ENCODE measurements around the gene HOOK2. TPM values are rescaled to one million over a fixed set of nuclear protein-coding genes. Genes with fewer than 3 reads are reported as not detected.
A peak's percentile ranks its signal among the peaks of the same experiment; 100 is the strongest.

The HOOK2 gene
- total and polyA plus RNA-seq, 9 of the 15 experiments (the other 6 are each of a cell fraction or from before 2014, with no cell fraction given): 1.3 to 17.2 (median 9.9) TPM

- Histone ChIP-seq H3K4me1 (replicated peaks in 1 of 2; ENCODE audit: control insufficient read depth in 2 of 2, insufficient read depth in 2 of 2, low read length in 2 of 2) (peaks cover 54 to 88% of the 10 kb centered on the region in 2 experiments), H4K20me1 (replicated peaks; ENCODE audit: control insufficient read depth, insufficient read depth, low read length) (peaks cover 13% of the 10 kb centered on the region; the same call in 1 of the 2 replicates), H3K27me3 (ENCODE audit: control insufficient read depth in 2 of 2, insufficient read depth in 2 of 2, low read length in 2 of 2) (no peaks in the 10 kb centered on the region), H3K9me1 (ENCODE audit: control insufficient read depth, insufficient read depth, low read length) (no peaks in the 10 kb centered on the region), H3K36me3 (ENCODE audit: control insufficient read depth, insufficient read depth, low read length) (no peaks in the 10 kb centered on the region), H3K4me3 (peak overlapping the region; percentile 83), H3K27ac (ENCODE audit: extremely low read depth, low read depth, low read length) (peak overlapping the region; percentile 89), H3K9me3 (replicated peaks; ENCODE audit: control insufficient read depth, insufficient read depth, low read depth, low read length) (no peaks in the 10 kb centered on the region), H3K9ac (ENCODE audit: insufficient read depth in 1 of 2, low read depth in 2 of 2, low read length in 2 of 2) (peak overlapping the region; percentile 73 to 87), H2AFZ (ENCODE audit: low read depth, low read length) (peak overlapping the region; percentile 76), H3K4me2 (ENCODE audit: insufficient read depth, low read length) (peak overlapping the region; percentile 82), H3K79me2 (ENCODE audit: control insufficient read depth, insufficient read depth, low read length) (peaks cover 36% of the 10 kb centered on the region)
- BruUV-seq (replicated peaks): no TSS peak
- WGBS (ENCODE audit: insufficient coverage, low coverage, missing lambda C conversion rate): 5% methylated on average over 16 of the region's 46 CpGs
- ChIA-PET POLR2A (interaction anchor here (0.7 to 2.3 kb wide), 6 partner anchors 11 to 366 kb away, joined by 3 to 15 read pairs (median 4); partner anchors contain the start of gene GCDH), CTCF (ENCODE audit: low intra/inter-chr PET ratio) (no interaction called here)
- DNase-seq (ENCODE audit: extremely low read depth in 1 of 4, low spot score in 3 of 4): peak in 1 of 4 experiments; percentile 50
- FAIRE-seq: peak; percentile 15
- ATAC-seq: no peak; the same call in 2 of the 3 replicates
- in situ Hi-C loops (cut with MboI): no loop called here
- intact Hi-C loops (cut with micrococcal nuclease): no loop called here
- peak in 1 of 2 experiments; percentile 63 for TF ChIP-seq E2F6 (IDR thresholded peaks at IDR 0.05; ENCODE audit: borderline replicate concordance in 1 of 2, extremely low read depth in 1 of 2, insufficient read depth in 1 of 2, insufficient read length in 1 of 2, low read depth in 1 of 2, low read length in 1 of 2, poor library complexity in 1 of 2, severe bottlenecking in 1 of 2)
- TF ChIP-seq CHD4 (IDR thresholded peaks at IDR 0.05; ENCODE audit: insufficient read depth, insufficient replicate concordance, low read depth, low read length, poor library complexity, severe bottlenecking): peak; percentile 76
- TF ChIP-seq CBX1 (IDR thresholded peaks at IDR 0.05; ENCODE audit: low read depth): 0 out of 2 replicates have a peak, but pooled peaks have one; percentile 24
- TF ChIP-seq ZBTB40 (IDR thresholded peaks at IDR 0.05): 0 out of 2 replicates have a peak, but pooled peaks have one; percentile 32
- no peak for TF ChIP-seq ZBTB40 (CRISPR knock-in tag; IDR thresholded peaks at IDR 0.05)
Observed at GRCh38 chr19:12789098-12789903, 13.9 kb upstream of the HOOK2 start.
